Endothelial cell of umbilical vein (primary cell): Measurements from ENCODE around the gene ADCY3.

Experiments
- EZH2 ChIP-seq: IDR thresholded peaks from 2 replicates; pipeline ENCODE4 v1.6.1; 2012; ENCODE audit warnings: borderline replicate concordance, low read depth, mild to moderate bottlenecking, moderate library complexity, low read length, inconsistent platforms; ENCODE audit not compliant: severe bottlenecking
- FOS ChIP-seq: IDR thresholded peaks from 2 replicates; pipeline ENCODE4 v1.6.1; 2011; ENCODE audit warnings: mild to moderate bottlenecking, low read length, moderate library complexity, borderline replicate concordance; ENCODE audit not compliant: insufficient read depth
- JUN ChIP-seq: IDR thresholded peaks from 2 replicates; pipeline ENCODE4 v1.6.1; 2011; ENCODE audit warnings: borderline replicate concordance, low read depth; ENCODE audit not compliant: insufficient read length, insufficient read depth
- MAX ChIP-seq: IDR thresholded peaks from 2 replicates; pipeline ENCODE4 v1.6.1; 2011; ENCODE audit not compliant: insufficient read depth, insufficient read length
- MYC ChIP-seq: IDR thresholded peaks from one replicate; pipeline ENCODE4 v1.6.1; 2011; ENCODE audit warnings: mild to moderate bottlenecking, low read depth, low read length
- POLR2A ChIP-seq: IDR thresholded peaks from 2 replicates; pipeline ENCODE4 v1.6.1; 2012; ENCODE audit warnings: low read depth, mild to moderate bottlenecking, control low read depth, low read length
- POLR2AphosphoS5 ChIP-seq: IDR thresholded peaks from 2 replicates; pipeline ENCODE4 v1.6.1; 2012; ENCODE audit warnings: low read depth, mild to moderate bottlenecking, control low read depth, low read length, moderate library complexity; ENCODE audit not compliant: insufficient read depth
- TF ChIP-seq, protein P1 (sequence below), 2 donors: IDR thresholded peaks; 1 replicate in 1 of 2; 2 replicates in 1 of 2; pipeline ENCODE4 v1.5.1; 2011; ENCODE audit warnings: low read length in 2 of 2, mild to moderate bottlenecking in 2 of 2, moderate library complexity in 2 of 2, control low read depth in 1 of 2, inconsistent platforms in 1 of 2, low read depth in 1 of 2; ENCODE audit not compliant: insufficient read depth in 1 of 2; ENCODE audit errors: extremely low read depth in 1 of 2

DNA sequence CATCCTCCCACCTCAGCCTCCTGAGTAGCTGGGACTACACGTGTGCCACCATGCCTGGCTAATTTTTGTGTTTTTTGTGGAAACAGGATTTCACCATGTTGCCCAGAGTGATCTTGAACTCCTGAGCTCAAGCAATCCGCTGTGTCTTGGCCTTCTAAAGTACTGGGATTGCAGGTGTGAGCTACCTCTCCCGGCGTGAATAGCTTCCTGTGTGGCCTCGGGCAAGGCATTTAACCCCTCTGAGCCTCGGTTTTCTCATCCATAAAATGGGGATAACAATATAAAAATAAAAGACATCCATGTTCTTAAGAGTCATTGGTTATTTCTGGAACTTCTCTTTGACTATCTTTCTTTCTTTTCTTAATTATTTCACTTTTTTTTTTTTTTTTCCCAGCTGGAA is 19.3 kb upstream of the ADCY3 start:
- no peak for TF ChIP-seq POLR2A
- TF ChIP-seq, protein P1, sequence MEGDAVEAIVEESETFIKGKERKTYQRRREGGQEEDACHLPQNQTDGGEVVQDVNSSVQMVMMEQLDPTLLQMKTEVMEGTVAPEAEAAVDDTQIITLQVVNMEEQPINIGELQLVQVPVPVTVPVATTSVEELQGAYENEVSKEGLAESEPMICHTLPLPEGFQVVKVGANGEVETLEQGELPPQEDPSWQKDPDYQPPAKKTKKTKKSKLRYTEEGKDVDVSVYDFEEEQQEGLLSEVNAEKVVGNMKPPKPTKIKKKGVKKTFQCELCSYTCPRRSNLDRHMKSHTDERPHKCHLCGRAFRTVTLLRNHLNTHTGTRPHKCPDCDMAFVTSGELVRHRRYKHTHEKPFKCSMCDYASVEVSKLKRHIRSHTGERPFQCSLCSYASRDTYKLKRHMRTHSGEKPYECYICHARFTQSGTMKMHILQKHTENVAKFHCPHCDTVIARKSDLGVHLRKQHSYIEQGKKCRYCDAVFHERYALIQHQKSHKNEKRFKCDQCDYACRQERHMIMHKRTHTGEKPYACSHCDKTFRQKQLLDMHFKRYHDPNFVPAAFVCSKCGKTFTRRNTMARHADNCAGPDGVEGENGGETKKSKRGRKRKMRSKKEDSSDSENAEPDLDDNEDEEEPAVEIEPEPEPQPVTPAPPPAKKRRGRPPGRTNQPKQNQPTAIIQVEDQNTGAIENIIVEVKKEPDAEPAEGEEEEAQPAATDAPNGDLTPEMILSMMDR (IDR thresholded peaks at IDR 0.05; ENCODE audit: extremely low read depth in 1 of 2, insufficient read depth in 1 of 2, low read depth in 1 of 2, low read length in 2 of 2): no peak
- no peak for TF ChIP-seq POLR2AphosphoS5
- no peak for TF ChIP-seq EZH2
- TF ChIP-seq JUN: no peak
- TF ChIP-seq MAX: no peak
- TF ChIP-seq MYC: no peak
- TF ChIP-seq FOS: no peak
